Stimulated activated CD4-positive, alpha-beta T cell treated with anti-CD3 and anti-CD28 coated beads, Interleukin-1b, Interleukin-23, amount 100 ng/mL, for 24 hours (primary cell): ENCODE data around the gene CDH11.

Experiments
- DNase-seq, 4 experiments: peaks; one replicate each; pipeline ENCODE4 v3.0.0-alpha.2; 2020; ENCODE audit warnings: low read depth in 4 of 4, low spot score in 1 of 4

CDH11 gene

GRCh38 chr16:64919929-64920607, 201.8 kb downstream of the CDH11 start:
- DNase-seq: no peak

- DNase-seq: no peak
Measured at GRCh38 chr16:64919141-64919540, 202.7 kb downstream of the CDH11 start.

GRCh38 chr16:64916051-64916450, 205.8 kb downstream of the CDH11 start:
- no peak for DNase-seq

- no peak for DNase-seq
Measured at GRCh38 chr16:64910356-64910755, 211.5 kb downstream of the CDH11 start.

- DNase-seq: no peak
Measured at GRCh38 chr16:64907844-64908243, 214.0 kb downstream of the CDH11 start.

- DNase-seq: no peak
Measured at GRCh38 chr16:64903770-64904169, 218.1 kb downstream of the CDH11 start.

- DNase-seq: no peak
Measured at GRCh38 chr16:64900517-64900916, 221.3 kb downstream of the CDH11 start.

- DNase-seq: no peak
Measured at GRCh38 chr16:64900019-64900418, 221.8 kb downstream of the CDH11 start.

- DNase-seq: no peak
Measured at GRCh38 chr16:64898159-64898558, 223.7 kb downstream of the CDH11 start.
